A549 (cell line): ENCODE data around the gene RAPH1. TPM values are rescaled to one million over a fixed set of nuclear protein-coding genes. Genes with fewer than 3 reads are reported as not detected.
"Not testable (repeated sequence)": the region's sequence is repeated elsewhere in the genome, so short reads cannot be mapped to it uniquely, and the experiment has no call there.

Experiments
- ATAC-seq, 2 experiments: fragments of 200-7000 bp in 1 of 2; fragments of >200 bp in 1 of 2; cut with Nextera tagmentation in 1 of 2; cut with Tn5 transposase in 1 of 2; 3 replicates each; pipeline versions ENCODE4 v1.8.0 to v1.9.1; 2018 to 2020; ENCODE audit warnings: mild to moderate bottlenecking in 1 of 2, moderate library complexity in 1 of 2
- CTCF ChIA-PET: fragments of 300-600 bp; sonication (Branson Sonifier 250); formaldehyde crosslinking; extraction: SDS; loops from one replicate; lab custom pipeline; 2021; ENCODE audit warnings: antibody characterized with exemption, inconsistent platforms; lab: Yijun Ruan, JAX
- POLR2A ChIA-PET: fragments of 350-600 bp; formaldehyde crosslinking; extraction: SDS; loops from one replicate; lab custom pipeline; 2021; ENCODE audit warnings: antibody characterized with exemption, inconsistent platforms; lab: Yijun Ruan, JAX
- DNase-seq, 2 experiments: peaks; one replicate each; pipeline versions ENCODE4 v3.0.0 to v3.0.0-alpha.2; 2011 to 2016; ENCODE audit warnings: low read depth in 1 of 2, low spot score in 1 of 2
- FAIRE-seq: peaks from 2 replicates; lab custom pipeline; 2011; peaks lifted over from hg19 to GRCh38; lab: Jason Lieb, UNC
- H3K27ac ChIP-seq, 2 experiments: fragments of >200 bp; sonication (Bioruptor Twin); formaldehyde crosslinking; 3 replicates each; pipeline ENCODE4 v1.5.1; 2016 to 2017
- H3K4me1 ChIP-seq: fragments of >200 bp; sonication (Bioruptor Twin); formaldehyde crosslinking; 3 replicates; pipeline ENCODE4 v1.6.1; 2016
- H3K4me2 ChIP-seq: fragments of >200 bp; sonication (Bioruptor Twin); formaldehyde crosslinking; 3 replicates; pipeline ENCODE4 v1.6.1; 2016
- H3K4me3 ChIP-seq: fragments of >200 bp; sonication (Bioruptor Twin); formaldehyde crosslinking; 3 replicates; pipeline ENCODE4 v1.5.1; 2016
- H3K9me3 ChIP-seq: fragments of >200 bp; sonication (Bioruptor Twin); formaldehyde crosslinking; 3 replicates; pipeline ENCODE4 v1.6.1; 2016
- CEBPB ChIP-seq, 2 experiments: fragments of >200 bp in 1 of 2; sonication (Bioruptor Twin) in 1 of 2; formaldehyde crosslinking in 1 of 2; IDR thresholded peaks; 2 replicates each; pipeline ENCODE4 v1.6.1; 2012 to 2016
- EP300 ChIP-seq, 2 experiments: fragments of >200 bp; sonication (Bioruptor Twin); formaldehyde crosslinking; IDR thresholded peaks; 2 replicates in 1 of 2; 3 replicates in 1 of 2; pipeline ENCODE4 v1.6.1; 2016 to 2017
- FOSB ChIP-seq: fragments of 250-450 bp; sonication (Bioruptor Pico); IDR thresholded peaks from 2 replicates; pipeline ENCODE4 v1.5.0; 2020; ENCODE audit warnings: mild to moderate bottlenecking, moderate library complexity
- GATA3 ChIP-seq: IDR thresholded peaks from 2 replicates; pipeline ENCODE4 v1.6.1; 2012; ENCODE audit warnings: borderline replicate concordance
- HDAC2 ChIP-seq: fragments of 200-600 bp; sonication (generic); IDR thresholded peaks from 2 replicates; pipeline ENCODE4 v1.6.1; 2016
- HOXB13 ChIP-seq: fragments of 250-450 bp; sonication (Bioruptor Pico); IDR thresholded peaks from 2 replicates; pipeline ENCODE4 v1.5.0; 2020; ENCODE audit warnings: low read depth, mild to moderate bottlenecking, moderate library complexity
- HOXB5 ChIP-seq: fragments of 250-450 bp; sonication (Bioruptor Pico); IDR thresholded peaks from 2 replicates; pipeline ENCODE4 v1.5.0; 2020; ENCODE audit warnings: mild to moderate bottlenecking, moderate library complexity
- JUN ChIP-seq, 2 experiments: fragments of >200 bp; sonication (Bioruptor Twin); formaldehyde crosslinking; IDR thresholded peaks; 2 replicates in 1 of 2; 3 replicates in 1 of 2; pipeline ENCODE4 v1.6.1; 2016 to 2017
- JUNB ChIP-seq: fragments of >200 bp; sonication (Bioruptor Twin); formaldehyde crosslinking; IDR thresholded peaks from 2 replicates; pipeline ENCODE4 v1.6.1; 2016
- KDM5A ChIP-seq: fragments of 200-600 bp; sonication (generic); IDR thresholded peaks from 2 replicates; pipeline ENCODE4 v1.6.1; 2016; ENCODE audit warnings: antibody characterized with exemption, mild to moderate bottlenecking
- MAZ ChIP-seq: fragments of 150-350 bp; IDR thresholded peaks from 2 replicates; pipeline ENCODE4 v1.6.1; 2014; ENCODE audit warnings: antibody characterized with exemption, low read depth, low read length, borderline replicate concordance
- POLR2A ChIP-seq: IDR thresholded peaks from 2 replicates; pipeline ENCODE4 v1.6.1; 2012; ENCODE audit warnings: mild to moderate bottlenecking, low read length
- WGBS: methylation state at CpG from one replicate; pipeline ENCODE4 v1.1.6; 2017; ENCODE audit errors: missing lambda C conversion rate; 5-methylcytosine and 5-hydroxymethylcytosine counted together
- polyA plus RNA-seq, 4 experiments: library from polyadenylated mRNA; depleted of rRNA in 3 of 4; stranded (reverse); fragments of >200 nt; fragmentation: RNase III in 1 of 4; extraction: RNeasy Plus Mini Kit Qiagen cat#74134 plus additional on column Dnase treatment in 1 of 4; gene quantifications; 2 replicates in 3 of 4; 3 replicates in 1 of 4; pipeline ENCODE4 v1.2.3, GENCODE V29; 2011 to 2017
- TF ChIP-seq, protein P1 (sequence below): fragments of 450-650 bp; IDR thresholded peaks from 2 replicates; pipeline ENCODE4 v1.6.1; 2014; ENCODE audit warnings: antibody characterized with exemption

RAPH1 gene
- polyA plus RNA-seq, 2 of the 4 experiments (the other 2 are of a cell fraction): 6.3 to 7.3 TPM

DNA sequence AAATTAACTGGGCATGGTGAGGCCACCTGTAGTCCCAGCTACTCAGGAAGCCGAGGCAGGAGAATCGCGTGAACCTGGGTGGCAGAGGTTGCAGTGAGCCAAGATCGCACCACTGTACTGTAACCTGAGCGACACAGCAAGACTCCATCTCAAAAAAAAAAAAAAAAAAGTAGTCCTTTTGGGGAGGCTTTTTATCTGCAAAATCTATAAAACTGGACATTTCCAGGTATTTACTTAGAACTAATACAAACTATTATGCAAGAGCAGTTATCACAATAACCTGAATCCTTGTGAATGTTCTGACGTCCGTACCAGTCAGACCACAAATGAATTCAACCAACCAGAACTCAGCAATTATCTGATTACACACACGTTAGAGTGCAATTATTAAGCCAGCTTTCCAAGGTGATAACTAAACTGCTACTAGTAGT lies 8.8 kb upstream of the RAPH1 start:
- ATAC-seq (peak; percentile 75 to 80; a peak in 5 of 6 replicates), DNase-seq (peak in 1 of 2 experiments; percentile 67), FAIRE-seq (no peak)
- TF ChIP-seq JUNB: no peak
- TF ChIP-seq MAZ: no peak
- peak; percentile 69; the same call in 1 of the 2 replicates for TF ChIP-seq GATA3
- TF ChIP-seq CEBPB (IDR thresholded peaks at IDR 0.05): peak; percentile 77 to 79
- 0 out of 5 replicates have a peak, but pooled peaks of 1 of the 2 experiments have one; percentile 29 for TF ChIP-seq JUN (IDR thresholded peaks at IDR 0.05)
- TF ChIP-seq EP300 (IDR thresholded peaks at IDR 0.05): peak; percentile 32 to 49; a peak in 2 of 5 replicates
- no peak for TF ChIP-seq HDAC2
- TF ChIP-seq, protein P1, sequence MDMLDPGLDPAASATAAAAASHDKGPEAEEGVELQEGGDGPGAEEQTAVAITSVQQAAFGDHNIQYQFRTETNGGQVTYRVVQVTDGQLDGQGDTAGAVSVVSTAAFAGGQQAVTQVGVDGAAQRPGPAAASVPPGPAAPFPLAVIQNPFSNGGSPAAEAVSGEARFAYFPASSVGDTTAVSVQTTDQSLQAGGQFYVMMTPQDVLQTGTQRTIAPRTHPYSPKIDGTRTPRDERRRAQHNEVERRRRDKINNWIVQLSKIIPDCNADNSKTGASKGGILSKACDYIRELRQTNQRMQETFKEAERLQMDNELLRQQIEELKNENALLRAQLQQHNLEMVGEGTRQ: no peak
- TF ChIP-seq KDM5A: no peak
- TF ChIP-seq FOSB (CRISPR knock-in tag): no peak
- no peak for TF ChIP-seq HOXB13
- H3K4me2 ChIP-seq: peak overlapping the region; percentile 66
- ChIA-PET CTCF (no interaction called here), POLR2A (interaction anchor here (0.7 kb wide), 1 partner anchor 48 kb away, joined by 3 read pairs; no protein-coding TSS in a partner anchor)
- H3K9me3 ChIP-seq: no peaks in the 10 kb centered on the region
- 14% methylated on average over 8 of the region's 8 CpGs for WGBS
- no peak overlapping the region for H3K4me3 ChIP-seq
- H3K27ac ChIP-seq: peak overlapping the region; percentile 56 to 63; a peak in 5 of 6 replicates
- peaks cover 20% of the 10 kb centered on the region for H3K4me1 ChIP-seq

DNA sequence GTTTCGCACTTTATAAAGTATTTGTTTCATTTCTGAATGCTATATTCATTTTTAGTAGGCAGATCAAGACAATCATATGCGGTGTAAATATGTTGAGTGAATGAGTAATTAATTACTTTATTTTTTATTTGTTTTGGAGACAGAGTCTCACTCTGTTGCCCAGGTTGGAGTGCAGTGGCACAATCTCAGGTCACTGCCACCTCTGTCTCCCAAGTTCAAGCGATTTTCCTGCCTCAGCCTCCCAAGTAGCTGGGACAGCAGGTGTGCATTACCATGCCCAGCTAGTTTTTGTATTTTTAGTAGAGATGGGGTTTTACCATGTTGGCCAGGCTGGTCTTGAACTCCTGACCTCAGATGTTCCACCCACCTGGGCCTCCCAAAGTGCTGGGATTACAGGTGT lies 5.5 kb upstream of the RAPH1 start:
- DNase-seq, H3K9me3 ChIP-seq, ATAC-seq, POLR2A ChIA-PET, FAIRE-seq, CTCF ChIA-PET, H3K4me3 ChIP-seq, H3K27ac ChIP-seq, H3K4me2 ChIP-seq: not testable (repeated sequence)
- H3K4me1 ChIP-seq: peaks cover 25% of the 10 kb centered on the region
- WGBS: 68% methylated on average over 3 of the region's 3 CpGs

DNA sequence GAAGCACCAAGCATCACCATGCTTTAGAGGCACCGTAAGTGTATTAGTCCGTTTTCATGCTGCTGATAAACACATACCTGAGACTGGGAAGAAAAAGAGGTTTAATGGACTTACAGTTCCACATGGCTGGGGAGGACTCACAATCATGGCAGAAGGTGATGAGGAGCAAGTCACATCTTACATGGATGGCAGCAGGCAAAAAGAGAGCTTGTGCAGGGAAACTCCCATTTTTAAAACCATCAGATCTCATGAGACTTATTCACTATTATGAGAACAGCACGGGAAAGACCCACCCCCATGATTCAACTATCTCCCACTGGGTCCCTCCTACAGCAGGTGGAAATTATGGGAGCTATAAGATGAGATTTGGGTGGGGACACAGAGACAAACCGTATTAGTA lies 3.1 kb upstream of the RAPH1 start:
- DNase-seq, H3K9me3 ChIP-seq, H3K27ac ChIP-seq, POLR2A ChIA-PET, CTCF ChIA-PET, FAIRE-seq, H3K4me2 ChIP-seq, H3K4me3 ChIP-seq, ATAC-seq: not testable (repeated sequence)
- peaks cover 11% of the 10 kb centered on the region for H3K4me1 ChIP-seq
- WGBS: 67% methylated on average over 4 of the region's 4 CpGs

DNA sequence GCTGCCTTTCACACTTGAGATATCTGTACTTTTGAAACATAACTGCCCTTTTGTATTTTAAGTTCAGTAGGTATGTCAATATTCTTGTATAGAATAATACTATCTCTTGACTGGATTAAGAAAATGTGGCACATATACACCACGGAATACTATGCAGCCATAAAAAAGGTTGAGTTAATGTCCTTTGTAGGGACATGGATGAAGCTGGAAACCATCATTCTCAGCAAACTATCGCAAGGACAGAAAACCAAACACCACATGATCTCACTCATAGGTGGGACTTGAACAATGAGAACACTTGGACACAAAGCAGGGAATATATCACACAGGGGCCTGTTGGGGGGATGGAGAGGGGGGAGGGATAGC lies 1.5 kb upstream of the RAPH1 start:
- not testable (repeated sequence) for H3K4me2 ChIP-seq, ATAC-seq, FAIRE-seq, H3K9me3 ChIP-seq, H3K4me3 ChIP-seq, H3K27ac ChIP-seq, DNase-seq
- H3K4me1 ChIP-seq: peaks cover 17% of the 10 kb centered on the region
- ChIA-PET POLR2A (interaction anchor here (0.6 to 1.9 kb wide), 3 partner anchors 14 to 112 kb away, joined by 3 to 12 read pairs (median 4); no protein-coding TSS in a partner anchor), CTCF (interaction anchor here (0.7 to 1.2 kb wide), 3 partner anchors 9 to 279 kb away, joined by 3 to 5 read pairs (median 3); no protein-coding TSS in a partner anchor)
- WGBS: 83% methylated on average over 2 of the region's 2 CpGs

DNA sequence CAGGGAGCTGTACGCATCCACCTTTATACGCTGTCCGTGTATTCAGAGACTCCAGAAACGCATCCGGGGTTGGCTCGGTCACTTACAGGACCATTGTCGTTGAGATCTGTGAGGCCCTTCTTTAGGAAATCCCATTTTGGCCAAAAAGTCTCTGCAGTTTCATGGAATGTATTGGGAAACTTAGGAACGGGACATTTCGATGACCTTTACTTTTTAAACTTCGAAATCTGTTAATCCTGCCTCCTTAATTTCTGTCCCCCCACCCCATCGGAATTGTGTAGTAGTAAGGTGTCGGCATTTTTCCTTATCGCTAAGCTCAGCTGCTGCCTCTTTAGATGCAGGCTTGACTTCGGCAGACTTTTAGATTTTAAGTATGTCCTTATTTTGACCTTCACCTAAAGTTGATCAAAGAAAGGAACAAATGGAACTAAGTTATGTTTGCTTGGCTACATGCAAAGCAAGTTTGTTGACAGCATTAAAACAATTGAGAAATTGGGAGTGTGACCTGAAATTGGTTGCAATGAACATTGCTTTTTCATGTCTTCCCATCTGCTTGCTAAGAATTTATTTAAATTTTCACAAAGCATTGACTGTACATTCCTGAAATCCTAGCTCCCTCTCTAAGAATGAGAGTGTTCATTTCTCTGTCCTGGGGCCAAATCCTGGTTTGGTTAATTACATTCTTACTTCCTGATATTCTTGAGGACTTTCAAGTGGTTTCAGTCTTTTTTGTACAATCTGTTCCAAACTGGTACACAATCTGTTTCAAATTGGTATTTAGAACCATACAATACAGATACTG lies 884 bp upstream of the RAPH1 start:
- DNase-seq: no peak
- H3K4me3 ChIP-seq: peak overlapping the region; percentile 72
- H3K4me2 ChIP-seq: peak overlapping the region; percentile 72
- 0 out of 3 replicates have a peak, but pooled peaks cover 2% of the 10 kb centered on the region for H3K9me3 ChIP-seq
- peak overlapping the region; percentile 86 to 93 for H3K27ac ChIP-seq
- ChIA-PET CTCF (interaction anchor here (0.7 to 1.3 kb wide), 4 partner anchors 9 to 279 kb away, joined by 3 to 6 read pairs (median 4); no protein-coding TSS in a partner anchor), POLR2A (interaction anchor here (0.6 to 1.9 kb wide), 4 partner anchors 12 to 113 kb away, joined by 3 to 12 read pairs (median 4); no protein-coding TSS in a partner anchor)
- TF ChIP-seq POLR2A (0 out of 2 replicates have a peak, but pooled peaks have one; percentile 4), HOXB5 (no peak)
- peaks cover 17% of the 10 kb centered on the region for H3K4me1 ChIP-seq
- no peak for FAIRE-seq
- no peak for ATAC-seq
- 20% methylated on average over 13 of the region's 14 CpGs for WGBS
